IMR-90 (cell line): ENCODE results near the gene PXT1. TPM values are rescaled to one million over a fixed set of nuclear protein-coding genes. Genes with fewer than 3 reads are reported as not detected.

ENCODE experiments used
- ATAC-seq: fragments of 200-7000 bp; cut with Tn5 transposase; 2 replicates; pipeline ENCODE4 v1.9.1; 2020; ENCODE audit warnings: low read depth, mild to moderate bottlenecking, moderate library complexity
- BruUV-seq: library from RNA; stranded (reverse); fragments of 400-500 nt; replicated peaks from 2 replicates; lab custom pipeline; 2021; lab: Mats Ljungman, UMichigan
- CTCF ChIA-PET: fragments of 300-600 bp; formaldehyde crosslinking; extraction: SDS; loops from one replicate; lab custom pipeline; 2021; ENCODE audit warnings: antibody characterized with exemption; lab: Yijun Ruan, JAX
- POLR2A ChIA-PET: fragments of 300-600 bp; sonication (Branson Sonifier 250); formaldehyde crosslinking; loops from one replicate; lab custom pipeline; 2022; ENCODE audit warnings: antibody characterized with exemption; ENCODE audit not compliant: unreplicated experiment; lab: Charles Lee
- DNase-seq: peaks from one replicate; pipeline ENCODE4 v3.0.0; 2013
- H2AFZ ChIP-seq: replicated peaks from 2 replicates; pipeline ENCODE3; 2013; ENCODE audit warnings: low read length, mild to moderate bottlenecking; ENCODE audit not compliant: poor library complexity
- H2AK5ac ChIP-seq: 2 replicates; pipeline ENCODE4 v1.6.1; 2013; ENCODE audit warnings: low read depth, low read length, inconsistent platforms
- H2AK9ac ChIP-seq: replicated peaks from 2 replicates; pipeline ENCODE3; 2013; ENCODE audit warnings: mild to moderate bottlenecking, low read depth, low read length, moderate library complexity; ENCODE audit not compliant: poor library complexity
- H2BK120ac ChIP-seq: 2 replicates; pipeline ENCODE4 v1.6.1; 2013; ENCODE audit warnings: low read depth, low read length, inconsistent platforms
- H2BK15ac ChIP-seq: 3 replicates; pipeline ENCODE4 v1.6.1; 2013; ENCODE audit warnings: low read depth, low read length, inconsistent platforms
- H2BK20ac ChIP-seq: 2 replicates; pipeline ENCODE4 v1.6.1; 2013; ENCODE audit warnings: low read depth, mild to moderate bottlenecking, inconsistent platforms, low read length, moderate library complexity
- H2BK5ac ChIP-seq: 2 replicates; pipeline ENCODE4 v1.6.1; 2013; ENCODE audit warnings: mild to moderate bottlenecking, low read depth, low read length, inconsistent platforms; ENCODE audit not compliant: poor library complexity, severe bottlenecking
- H3K14ac ChIP-seq: replicated peaks from 2 replicates; pipeline ENCODE4 v1.6.1; 2013; ENCODE audit warnings: low read depth, low read length, inconsistent platforms
- H3K18ac ChIP-seq: 2 replicates; pipeline ENCODE4 v1.6.1; 2013; ENCODE audit warnings: low read depth, low read length, control low read depth
- H3K23ac ChIP-seq: 2 replicates; pipeline ENCODE4 v1.6.1; 2013; ENCODE audit warnings: low read depth, low read length, inconsistent platforms
- H3K27ac ChIP-seq: 2 replicates; pipeline ENCODE4 v1.5.1; 2013; ENCODE audit warnings: mild to moderate bottlenecking, control low read depth, low read length; ENCODE audit not compliant: insufficient read depth
- H3K27me3 ChIP-seq: 2 replicates; pipeline ENCODE4 v1.6.1; 2013; ENCODE audit warnings: low read length; ENCODE audit not compliant: control insufficient read depth, insufficient read depth
- H3K36me3 ChIP-seq: 2 replicates; pipeline ENCODE4 v1.6.1; 2013; ENCODE audit warnings: low read length, mixed read lengths; ENCODE audit not compliant: control insufficient read depth, insufficient read depth
- H3K4ac ChIP-seq: 2 replicates; pipeline ENCODE4 v1.6.1; 2013; ENCODE audit warnings: low read depth, low read length, inconsistent platforms
- H3K4me1 ChIP-seq: 2 replicates; pipeline ENCODE4 v1.6.1; 2013; ENCODE audit warnings: low read length, mixed read lengths; ENCODE audit not compliant: control insufficient read depth, insufficient read depth
- H3K4me2 ChIP-seq: 2 replicates; pipeline ENCODE4 v1.6.1; 2013; ENCODE audit warnings: low read depth, mild to moderate bottlenecking, control low read depth, low read length, moderate library complexity
- H3K4me3 ChIP-seq: 2 replicates; pipeline ENCODE4 v1.5.1; 2013; ENCODE audit warnings: low read depth, mild to moderate bottlenecking, control low read depth, low read length, moderate library complexity; ENCODE audit not compliant: insufficient read depth
- H3K56ac ChIP-seq: 2 replicates; pipeline ENCODE4 v1.6.1; 2013; ENCODE audit warnings: low read length, inconsistent platforms; ENCODE audit not compliant: insufficient read depth; ENCODE audit errors: extremely low read depth
- H3K79me1 ChIP-seq, 2 experiments: 2 replicates each; pipeline ENCODE4 v1.6.1; 2013; ENCODE audit warnings: low read length in 2 of 2, inconsistent platforms in 1 of 2, low read depth in 1 of 2
- H3K9ac ChIP-seq: 2 replicates; pipeline ENCODE4 v1.6.1; 2013; ENCODE audit warnings: low read depth, low read length, control low read depth
- H3K9me1 ChIP-seq: 2 replicates; pipeline ENCODE4 v1.6.1; 2013; ENCODE audit warnings: low read length, inconsistent platforms; ENCODE audit not compliant: insufficient read depth
- H3K9me3 ChIP-seq: 2 replicates; pipeline ENCODE4 v1.6.1; 2013; ENCODE audit warnings: low read length; ENCODE audit not compliant: control insufficient read depth, insufficient read depth
- H4K20me1 ChIP-seq: 2 replicates; pipeline ENCODE4 v1.6.1; 2013; ENCODE audit warnings: low read length, inconsistent platforms; ENCODE audit not compliant: insufficient read depth
- H4K5ac ChIP-seq: 2 replicates; pipeline ENCODE4 v1.6.1; 2013; ENCODE audit warnings: mild to moderate bottlenecking, low read depth, low read length, control low read depth
- H4K8ac ChIP-seq, 2 experiments: 2 replicates each; pipeline ENCODE4 v1.6.1; 2013; ENCODE audit warnings: low read depth in 2 of 2, low read length in 2 of 2, control low read depth in 1 of 2, inconsistent platforms in 1 of 2
- H4K91ac ChIP-seq: 2 replicates; pipeline ENCODE4 v1.6.1; 2013; ENCODE audit warnings: low read depth, low read length, inconsistent platforms; ENCODE audit not compliant: insufficient read depth
- BHLHE40 ChIP-seq: fragments of 150-350 bp; IDR thresholded peaks from 2 replicates; pipeline ENCODE4 v1.6.1; 2016; ENCODE audit warnings: mild to moderate bottlenecking, low read depth, low read length
- MAFK ChIP-seq: IDR thresholded peaks from 2 replicates; pipeline ENCODE4 v1.6.1; 2012; ENCODE audit warnings: low read depth, low read length, improper control_type of control experiment
- RCOR1 ChIP-seq: IDR thresholded peaks from 2 replicates; pipeline ENCODE4 v1.6.1; 2012; ENCODE audit warnings: mild to moderate bottlenecking, low read length, improper control_type of control experiment; ENCODE audit not compliant: insufficient replicate concordance
- WGBS, 2 experiments: methylation state at CpG; one replicate each; pipeline versions ENCODE4 v1.1.5 to v1.1.7; 2013; ENCODE audit warnings: missing lambda C conversion rate in 2 of 2; ENCODE audit not compliant: insufficient read length in 1 of 2; ENCODE audit errors: extremely low coverage in 2 of 2; 5-methylcytosine and 5-hydroxymethylcytosine counted together
- dilution Hi-C: fragments of 300-500 bp; cut with HindIII; formaldehyde crosslinking; loops from one replicate; pipeline ENCODE4 v1.14.3; 2018; ENCODE audit warnings: low sequenced_read_pairs; ENCODE audit not compliant: unreplicated experiment
- in situ Hi-C: fragments of 300-500 bp; cut with MboI; formaldehyde crosslinking; loops from 3 replicates; pipeline ENCODE4 v1.14.3; 2019; ENCODE audit warnings: low sequenced_read_pairs, inconsistent platforms, mixed read lengths
- intact Hi-C: fragments of 100-400 bp; cut with micrococcal nuclease; formaldehyde crosslinking; loops from 2 replicates; pipeline ENCODE4 v1.10.0; 2022
- polyA plus RNA-seq, 3 experiments: library from polyadenylated mRNA; depleted of rRNA; stranded (reverse); fragments of >200 nt; gene quantifications; 2 replicates each; pipeline ENCODE4 v1.2.3, GENCODE V29; 2012; ENCODE audit warnings: low replicate concordance in 1 of 3
- total RNA-seq: library from RNA; depleted of rRNA; stranded (reverse); fragments of >200 nt; gene quantifications from 2 replicates; pipeline ENCODE4 v1.2.3, GENCODE V29; 2012
- TF ChIP-seq, protein P1 (sequence below): fragments of 150-350 bp; IDR thresholded peaks from 2 replicates; pipeline ENCODE4 v1.6.1; 2017; ENCODE audit warnings: mild to moderate bottlenecking, antibody characterized with exemption, low read length, low read depth
- TF ChIP-seq, protein P2 (sequence below): conservative IDR thresholded peaks from 2 replicates; pipeline ENCODE4 v1.5.1; 2012; ENCODE audit warnings: mild to moderate bottlenecking, low read depth, low read length, improper control_type of control experiment

Gene PXT1
- total and polyA plus RNA-seq, 2 of the 4 experiments (the other 2 are of a cell fraction): not detected

DNA sequence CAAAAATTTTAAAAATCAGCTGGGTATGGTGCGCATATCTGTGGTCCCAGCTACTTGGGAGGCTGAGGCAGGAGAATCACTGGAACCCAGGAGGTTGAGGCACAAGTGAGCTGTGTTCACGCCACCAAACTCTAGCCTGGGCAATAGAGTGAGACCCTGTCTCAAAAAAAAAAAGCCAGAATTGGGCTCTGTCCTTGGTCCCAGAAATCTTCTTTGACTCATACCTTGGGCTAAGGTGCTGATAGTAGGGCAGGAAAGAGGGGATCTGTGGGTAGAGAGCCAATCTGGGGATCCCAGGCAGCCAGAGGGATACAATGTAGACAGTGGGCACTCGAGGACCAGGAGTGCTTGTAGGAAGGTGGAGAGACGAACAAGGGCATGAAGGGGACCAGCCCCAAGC, 68.5 kb downstream of the PXT1 start:
- H4K91ac ChIP-seq: no peak overlapping the region
- TF ChIP-seq, protein P1, sequence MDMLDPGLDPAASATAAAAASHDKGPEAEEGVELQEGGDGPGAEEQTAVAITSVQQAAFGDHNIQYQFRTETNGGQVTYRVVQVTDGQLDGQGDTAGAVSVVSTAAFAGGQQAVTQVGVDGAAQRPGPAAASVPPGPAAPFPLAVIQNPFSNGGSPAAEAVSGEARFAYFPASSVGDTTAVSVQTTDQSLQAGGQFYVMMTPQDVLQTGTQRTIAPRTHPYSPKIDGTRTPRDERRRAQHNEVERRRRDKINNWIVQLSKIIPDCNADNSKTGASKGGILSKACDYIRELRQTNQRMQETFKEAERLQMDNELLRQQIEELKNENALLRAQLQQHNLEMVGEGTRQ: no peak
- TF ChIP-seq BHLHE40: no peak
- TF ChIP-seq, protein P2, sequence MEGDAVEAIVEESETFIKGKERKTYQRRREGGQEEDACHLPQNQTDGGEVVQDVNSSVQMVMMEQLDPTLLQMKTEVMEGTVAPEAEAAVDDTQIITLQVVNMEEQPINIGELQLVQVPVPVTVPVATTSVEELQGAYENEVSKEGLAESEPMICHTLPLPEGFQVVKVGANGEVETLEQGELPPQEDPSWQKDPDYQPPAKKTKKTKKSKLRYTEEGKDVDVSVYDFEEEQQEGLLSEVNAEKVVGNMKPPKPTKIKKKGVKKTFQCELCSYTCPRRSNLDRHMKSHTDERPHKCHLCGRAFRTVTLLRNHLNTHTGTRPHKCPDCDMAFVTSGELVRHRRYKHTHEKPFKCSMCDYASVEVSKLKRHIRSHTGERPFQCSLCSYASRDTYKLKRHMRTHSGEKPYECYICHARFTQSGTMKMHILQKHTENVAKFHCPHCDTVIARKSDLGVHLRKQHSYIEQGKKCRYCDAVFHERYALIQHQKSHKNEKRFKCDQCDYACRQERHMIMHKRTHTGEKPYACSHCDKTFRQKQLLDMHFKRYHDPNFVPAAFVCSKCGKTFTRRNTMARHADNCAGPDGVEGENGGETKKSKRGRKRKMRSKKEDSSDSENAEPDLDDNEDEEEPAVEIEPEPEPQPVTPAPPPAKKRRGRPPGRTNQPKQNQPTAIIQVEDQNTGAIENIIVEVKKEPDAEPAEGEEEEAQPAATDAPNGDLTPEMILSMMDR: no peak
- no peak for TF ChIP-seq MAFK
- TF ChIP-seq RCOR1: no peak
- dilution Hi-C loops (no loop called here), intact Hi-C loops (no loop called here), in situ Hi-C loops (no loop called here)
- H3K14ac ChIP-seq: no peak overlapping the region
- H2AK9ac ChIP-seq: no peak overlapping the region
- H2BK5ac ChIP-seq: no peak overlapping the region
- no peaks in the 10 kb centered on the region for H4K20me1 ChIP-seq
- no peak overlapping the region for H3K56ac ChIP-seq
- no peak overlapping the region for H2AFZ ChIP-seq
- H3K27me3 ChIP-seq: peaks cover 35% of the 10 kb centered on the region
- POLR2A ChIA-PET: no interaction called here
- H3K4me1 ChIP-seq: peaks cover 2% of the 10 kb centered on the region
- 70% methylated on average over 2 of the region's 4 CpGs; no CpG with 5 or more reads in 1 of the 2 experiments for WGBS, 2 experiments
- H4K5ac ChIP-seq: no peak overlapping the region
- 0 out of 2 replicates have a peak, but pooled peaks cover 3% of the 10 kb centered on the region for H3K9me1 ChIP-seq
- no TSS peak for BruUV-seq
- H2BK120ac ChIP-seq: no peak overlapping the region
- H4K8ac ChIP-seq: no peak overlapping the region
- no peak overlapping the region for H3K4me3 ChIP-seq
- no peak overlapping the region for H3K27ac ChIP-seq
- no peak overlapping the region for H3K4me2 ChIP-seq
- ATAC-seq: no peak
- H3K79me1 ChIP-seq: no peaks in the 10 kb centered on the region
- H3K9me3 ChIP-seq: no peaks in the 10 kb centered on the region
- CTCF ChIA-PET: interaction anchor here (0.6 to 1.2 kb wide), 3 partner anchors 13 to 1432 kb away, joined by 3 to 5 read pairs (median 3); no protein-coding TSS in a partner anchor
- no peak overlapping the region for H2BK15ac ChIP-seq
- H3K9ac ChIP-seq: no peak overlapping the region
- no peaks in the 10 kb centered on the region for H3K36me3 ChIP-seq
- H3K23ac ChIP-seq: no peak overlapping the region
- no peak overlapping the region for H2BK20ac ChIP-seq
- no peak overlapping the region for H2AK5ac ChIP-seq
- DNase-seq: no peak
- H3K4ac ChIP-seq: no peak overlapping the region
- no peak overlapping the region for H3K18ac ChIP-seq
